Fibroblast of the conjunctiva (primary cell): ENCODE results near the gene AZIN2.
A peak's percentile ranks its signal among the peaks of the same experiment; 100 is the strongest.
"Not testable (repeated sequence)": the region's sequence is repeated elsewhere in the genome, so short reads cannot be mapped to it uniquely, and the experiment has no call there.

Source experiments
- DNase-seq: peaks from one replicate; pipeline ENCODE4 v3.0.0-alpha.2; 2010; ENCODE audit warnings: low read depth

AZIN2 gene

GRCh38 chr1:33127001-33127823, 46.3 kb downstream of the AZIN2 start:
- DNase-seq, result peak; percentile 99

- no peak for DNase-seq
Observed at GRCh38 chr1:33128781-33129180, 47.8 kb downstream of the AZIN2 start.

- DNase-seq, result no peak
Observed at GRCh38 chr1:33130297-33130696, 49.3 kb downstream of the AZIN2 start.

- DNase-seq, result no peak
Observed at GRCh38 chr1:33131191-33131590, 50.2 kb downstream of the AZIN2 start.

- no peak for DNase-seq
Observed at GRCh38 chr1:33132549-33132948, 51.6 kb downstream of the AZIN2 start.

GRCh38 chr1:33133478-33134105, 52.6 kb downstream of the AZIN2 start:
- DNase-seq, result no peak

GRCh38 chr1:33136041-33136440, 55.1 kb downstream of the AZIN2 start:
- not testable (repeated sequence) for DNase-seq

- no peak for DNase-seq
Observed at GRCh38 chr1:33137800-33138199, 56.8 kb downstream of the AZIN2 start.

GRCh38 chr1:33140153-33141149, 59.5 kb downstream of the AZIN2 start:
- DNase-seq, result no peak

GRCh38 chr1:33141216-33141615, 60.3 kb downstream of the AZIN2 start:
- DNase-seq, result no peak

GRCh38 chr1:33141781-33142180, 60.8 kb downstream of the AZIN2 start:
- DNase-seq, result no peak

- DNase-seq, result no peak
Observed at GRCh38 chr1:33142483-33143064, 61.6 kb downstream of the AZIN2 start.

- no peak for DNase-seq
Observed at GRCh38 chr1:33143176-33143575, 62.2 kb downstream of the AZIN2 start.

- DNase-seq, result no peak
Observed at GRCh38 chr1:33143698-33144097, 62.7 kb downstream of the AZIN2 start.

GRCh38 chr1:33146003-33146402, 65.0 kb downstream of the AZIN2 start:
- no peak for DNase-seq

- DNase-seq, result no peak
Observed at GRCh38 chr1:33147275-33147996, 66.5 kb downstream of the AZIN2 start.

GRCh38 chr1:33147997-33148314, 67.0 kb downstream of the AZIN2 start:
- no peak for DNase-seq

GRCh38 chr1:33148615-33149014, 67.7 kb downstream of the AZIN2 start:
- no peak for DNase-seq

GRCh38 chr1:33149453-33150190, 68.7 kb downstream of the AZIN2 start:
- no peak for DNase-seq

GRCh38 chr1:33150522-33150921, 69.6 kb downstream of the AZIN2 start:
- DNase-seq, result no peak

- DNase-seq, result no peak
Observed at GRCh38 chr1:33151116-33151515, 70.2 kb downstream of the AZIN2 start.
